Measurements from ENCODE around the gene CAMP.

GRCh38 chr3:48180021-48180420 lies 43.3 kb upstream of the CAMP start:
- TF ChIP-seq, protein P1, sequence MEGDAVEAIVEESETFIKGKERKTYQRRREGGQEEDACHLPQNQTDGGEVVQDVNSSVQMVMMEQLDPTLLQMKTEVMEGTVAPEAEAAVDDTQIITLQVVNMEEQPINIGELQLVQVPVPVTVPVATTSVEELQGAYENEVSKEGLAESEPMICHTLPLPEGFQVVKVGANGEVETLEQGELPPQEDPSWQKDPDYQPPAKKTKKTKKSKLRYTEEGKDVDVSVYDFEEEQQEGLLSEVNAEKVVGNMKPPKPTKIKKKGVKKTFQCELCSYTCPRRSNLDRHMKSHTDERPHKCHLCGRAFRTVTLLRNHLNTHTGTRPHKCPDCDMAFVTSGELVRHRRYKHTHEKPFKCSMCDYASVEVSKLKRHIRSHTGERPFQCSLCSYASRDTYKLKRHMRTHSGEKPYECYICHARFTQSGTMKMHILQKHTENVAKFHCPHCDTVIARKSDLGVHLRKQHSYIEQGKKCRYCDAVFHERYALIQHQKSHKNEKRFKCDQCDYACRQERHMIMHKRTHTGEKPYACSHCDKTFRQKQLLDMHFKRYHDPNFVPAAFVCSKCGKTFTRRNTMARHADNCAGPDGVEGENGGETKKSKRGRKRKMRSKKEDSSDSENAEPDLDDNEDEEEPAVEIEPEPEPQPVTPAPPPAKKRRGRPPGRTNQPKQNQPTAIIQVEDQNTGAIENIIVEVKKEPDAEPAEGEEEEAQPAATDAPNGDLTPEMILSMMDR (IDR thresholded peaks at IDR 0.05): no peak
- TF ChIP-seq POLR2AphosphoS5 (IDR thresholded peaks at IDR 0.05) (no peak), EP300 (IDR thresholded peaks at IDR 0.05) (no peak), POLR2A (IDR thresholded peaks at IDR 0.05) (no peak)
